HepG2 (cell line): ENCODE data around the gene NUP153. TPM values are rescaled to one million over a fixed set of nuclear protein-coding genes. Genes with fewer than 3 reads are reported as not detected.

Experiments used
- ATAC-seq: fragments of 200-7000 bp; cut with Tn5 transposase; 3 replicates; pipeline ENCODE4 v1.9.1; 2020; ENCODE audit warnings: mild to moderate bottlenecking, moderate library complexity
- BruUV-seq: library from RNA; stranded (reverse); fragments of 400-500 nt; replicated peaks from 2 replicates; lab custom pipeline; 2021; lab: Mats Ljungman, UMichigan
- CTCF ChIA-PET: fragments of 300-600 bp; formaldehyde crosslinking; extraction: SDS; loops from one replicate; lab custom pipeline; 2021; ENCODE audit warnings: low total read pairs, inconsistent platforms, low intra/inter-chr PET ratio; lab: Yijun Ruan, JAX
- POLR2A ChIA-PET: fragments of 350-600 bp; sonication (Branson Sonifier 250); formaldehyde crosslinking; loops from one replicate; lab custom pipeline; 2020; ENCODE audit warnings: antibody characterized with exemption, inconsistent platforms; lab: Yijun Ruan, JAX
- DNase-seq: peaks from one replicate; pipeline ENCODE4 v3.0.0-alpha.2; 2015; ENCODE audit warnings: low spot score
- FAIRE-seq: peaks from 3 replicates; lab custom pipeline; 2011; peaks lifted over from hg19 to GRCh38; lab: Jason Lieb, UNC
- H2AFZ ChIP-seq: one replicate; pipeline ENCODE4 v1.6.1; 2011; ENCODE audit warnings: low read length, inconsistent platforms
- H3K27ac ChIP-seq: fragments of 300-600 bp; 3 replicates; pipeline ENCODE4 v1.8.0; 2011; ENCODE audit warnings: mixed run types, mild to moderate bottlenecking, mixed read lengths, low read length, inconsistent platforms; ENCODE audit not compliant: insufficient read depth; ENCODE audit errors: extremely low read length
- H3K27me3 ChIP-seq, 2 experiments: fragments of 200-600 bp in 1 of 2; 2 replicates in 1 of 2; 3 replicates in 1 of 2; pipeline versions ENCODE4 v1.6.0 to v1.8.0; 2011; ENCODE audit warnings: low read length in 2 of 2, mild to moderate bottlenecking in 2 of 2, moderate library complexity in 2 of 2, inconsistent platforms in 1 of 2; ENCODE audit not compliant: insufficient read depth in 2 of 2, control insufficient read depth in 1 of 2
- H3K36me3 ChIP-seq, 2 experiments: fragments of 200-600 bp in 1 of 2; replicated peaks in 1 of 2; 2 replicates in 1 of 2; 3 replicates in 1 of 2; pipeline versions ENCODE4 v1.5.1 to v1.8.0; 2011; ENCODE audit warnings: low read length in 2 of 2, inconsistent platforms in 1 of 2; ENCODE audit not compliant: insufficient read depth in 2 of 2, control insufficient read depth in 1 of 2
- H3K4me1 ChIP-seq: 2 replicates; pipeline ENCODE4 v1.5.1; 2012; ENCODE audit warnings: low read length, inconsistent platforms; ENCODE audit not compliant: insufficient read depth
- H3K4me2 ChIP-seq: 2 replicates; pipeline ENCODE4 v1.6.0; 2011; ENCODE audit warnings: low read depth, low read length, inconsistent platforms
- H3K4me3 ChIP-seq, 3 experiments: fragments of 200-600 bp in 1 of 3; sonication (generic), shearing (Covaris generic) in 1 of 3; replicated peaks in 1 of 3; 2 replicates each; pipeline ENCODE4 v1.5.1; 2011 to 2016; ENCODE audit warnings: low read length in 3 of 3, inconsistent platforms in 2 of 3, low read depth in 2 of 3, mild to moderate bottlenecking in 2 of 3, control low read depth in 1 of 3, mixed read lengths in 1 of 3; ENCODE audit not compliant: insufficient read depth in 1 of 3
- H3K79me2 ChIP-seq: one replicate; pipeline ENCODE4 v1.6.1; 2011; ENCODE audit warnings: low read length, inconsistent platforms; ENCODE audit not compliant: insufficient read depth
- H3K9ac ChIP-seq: 2 replicates; pipeline ENCODE4 v1.6.0; 2011; ENCODE audit warnings: mild to moderate bottlenecking, low read depth, low read length, inconsistent platforms; ENCODE audit not compliant: insufficient read depth
- H3K9me3 ChIP-seq: 2 replicates; pipeline ENCODE4 v1.5.1; 2012; ENCODE audit warnings: mild to moderate bottlenecking, low read length
- H4K20me1 ChIP-seq: 2 replicates; pipeline ENCODE4 v1.6.0; 2011; ENCODE audit warnings: inconsistent platforms, mild to moderate bottlenecking, low read length, moderate library complexity; ENCODE audit not compliant: insufficient read depth
- CENPT ChIP-seq: sonication (generic); formaldehyde crosslinking; IDR thresholded peaks from 2 replicates; pipeline ENCODE4 v1.8.0; 2022; ENCODE audit warnings: low read depth, mild to moderate bottlenecking, moderate library complexity, missing genetic modification reagents
- HIVEP1 ChIP-seq: sonication (generic); formaldehyde crosslinking; IDR thresholded peaks from 2 replicates; pipeline ENCODE4 v1.4.0; 2020; ENCODE audit warnings: mild to moderate bottlenecking, missing genetic modification reagents
- HOXA7 ChIP-seq: sonication (generic); formaldehyde crosslinking; IDR thresholded peaks from 2 replicates; pipeline ENCODE4 v1.8.1; 2022; ENCODE audit warnings: mild to moderate bottlenecking, missing genetic modification reagents, moderate library complexity
- ISX ChIP-seq: sonication (generic); formaldehyde crosslinking; conservative IDR thresholded peaks from 2 replicates; pipeline ENCODE4 v1.5.0; 2020; ENCODE audit warnings: missing genetic modification reagents
- NR2F2 ChIP-seq: IDR thresholded peaks from 2 replicates; pipeline ENCODE4 v1.6.1; 2012; ENCODE audit warnings: low read depth, inconsistent platforms, borderline replicate concordance
- RBFOX2 ChIP-seq: fragments of 200-400 bp; formaldehyde crosslinking; IDR thresholded peaks from 2 replicates; pipeline ENCODE4 v1.6.1; 2017; ENCODE audit warnings: low read depth, mild to moderate bottlenecking, low read length
- SNAPC5 ChIP-seq: sonication (generic); formaldehyde crosslinking; IDR thresholded peaks from 2 replicates; pipeline ENCODE4 v1.8.1; 2023; ENCODE audit warnings: mild to moderate bottlenecking, missing genetic modification reagents, borderline replicate concordance
- SP4 ChIP-seq: sonication (generic); formaldehyde crosslinking; IDR thresholded peaks from 2 replicates; pipeline ENCODE4 v1.8.1; 2023; ENCODE audit warnings: mild to moderate bottlenecking, missing genetic modification reagents
- TEAD2 ChIP-seq: sonication (generic); formaldehyde crosslinking; IDR thresholded peaks from 2 replicates; pipeline ENCODE4 v1.9.0; 2021; ENCODE audit warnings: missing genetic modification reagents
- TOPORS ChIP-seq: sonication (generic); formaldehyde crosslinking; IDR thresholded peaks from 2 replicates; pipeline ENCODE4 v1.8.0; 2023; ENCODE audit warnings: mild to moderate bottlenecking, missing genetic modification reagents
- ZBTB3 ChIP-seq: sonication (generic); formaldehyde crosslinking; IDR thresholded peaks from 2 replicates; pipeline ENCODE4 v1.4.0; 2020; ENCODE audit warnings: low read depth, mild to moderate bottlenecking, moderate library complexity, missing genetic modification reagents, borderline replicate concordance
- ZFP36L1 ChIP-seq: sonication (generic); formaldehyde crosslinking; IDR thresholded peaks from 2 replicates; pipeline ENCODE4 v1.8.0; 2022; ENCODE audit warnings: mild to moderate bottlenecking, missing genetic modification reagents, moderate library complexity
- ZNF260 ChIP-seq: sonication (generic); formaldehyde crosslinking; IDR thresholded peaks from 2 replicates; pipeline ENCODE4 v1.4.0; 2020; ENCODE audit warnings: missing genetic modification reagents, low read depth, mild to moderate bottlenecking, borderline replicate concordance
- ZNF33A ChIP-seq: sonication (generic); formaldehyde crosslinking; IDR thresholded peaks from 2 replicates; pipeline ENCODE4 v1.5.1; 2020; ENCODE audit warnings: missing genetic modification reagents, mild to moderate bottlenecking, moderate library complexity, borderline replicate concordance
- ZNF383 ChIP-seq: sonication (generic); formaldehyde crosslinking; IDR thresholded peaks from 2 replicates; pipeline ENCODE4 v1.4.0; 2020; ENCODE audit warnings: missing genetic modification reagents, mild to moderate bottlenecking, borderline replicate concordance
- ZNF460 ChIP-seq: sonication (generic); formaldehyde crosslinking; IDR thresholded peaks from 2 replicates; pipeline ENCODE4 v1.5.1; 2020; ENCODE audit warnings: missing genetic modification reagents, mild to moderate bottlenecking, borderline replicate concordance
- ZNF569 ChIP-seq: sonication (generic); formaldehyde crosslinking; IDR thresholded peaks from 2 replicates; pipeline ENCODE4 v1.5.0; 2020; ENCODE audit warnings: mild to moderate bottlenecking, missing genetic modification reagents, moderate library complexity, borderline replicate concordance
- ZNF747 ChIP-seq: sonication (generic); formaldehyde crosslinking; IDR thresholded peaks from 2 replicates; pipeline ENCODE4 v1.8.1; 2023; ENCODE audit warnings: missing genetic modification reagents, mild to moderate bottlenecking, borderline replicate concordance
- WGBS: methylation state at CpG from one replicate; pipeline ENCODE4 v1.1.6; 2017; ENCODE audit warnings: low lambda C conversion rate; 5-methylcytosine and 5-hydroxymethylcytosine counted together
- in situ Hi-C: cut with HindIII; loops from 2 replicates; pipeline ENCODE4 v1.10.0; 2017; ENCODE audit warnings: low pct_unique_long_range_greater_than_20kb; ENCODE audit not compliant: extremely low pct_ligation_motif_present
- intact Hi-C: fragments of 100-400 bp; cut with micrococcal nuclease; formaldehyde crosslinking; loops from one replicate; pipeline ENCODE4 v1.10.0; 2022; ENCODE audit not compliant: unreplicated experiment
- polyA plus RNA-seq, 8 experiments: library from polyadenylated mRNA; depleted of rRNA in 3 of 8; stranded (reverse) in 7 of 8; unstranded in 1 of 8; fragments of >200 nt; fragmentation: Illumina TruSeq in 4 of 8; extraction: Trizol in 4 of 8; gene quantifications; 2 replicates each; pipeline versions ENCODE4 v1.2.1 to v1.2.3, GENCODE V29; 2011 to 2016; ENCODE audit warnings: low read depth in 4 of 8, missing spikeins in 1 of 8, mixed read lengths in 1 of 8; ENCODE audit not compliant: insufficient read depth in 1 of 8
- total RNA-seq, 5 experiments: library from RNA; depleted of rRNA; stranded (reverse); fragments of >200 nt; fragmentation: Illumina TruSeq; extraction: Trizol; gene quantifications; 2 replicates each; pipeline ENCODE4 v1.2.3, GENCODE V29; 2016; ENCODE audit warnings: low read depth in 1 of 5
- TF ChIP-seq, protein P1 (sequence below): sonication (generic); formaldehyde crosslinking; conservative IDR thresholded peaks from 2 replicates; pipeline ENCODE4 v1.8.0; 2022; ENCODE audit warnings: missing genetic modification reagents
- TF ChIP-seq, protein P2 (sequence below): sonication (generic); formaldehyde crosslinking; conservative IDR thresholded peaks from 2 replicates; pipeline ENCODE4 v1.5.0; 2020; ENCODE audit warnings: missing genetic modification reagents

The NUP153 gene
- total and polyA plus RNA-seq, 2 of the 13 experiments (the other 11 are each of a cell fraction or from before 2014, with no cell fraction given) = 29.8 to 55.2 TPM

DNA sequence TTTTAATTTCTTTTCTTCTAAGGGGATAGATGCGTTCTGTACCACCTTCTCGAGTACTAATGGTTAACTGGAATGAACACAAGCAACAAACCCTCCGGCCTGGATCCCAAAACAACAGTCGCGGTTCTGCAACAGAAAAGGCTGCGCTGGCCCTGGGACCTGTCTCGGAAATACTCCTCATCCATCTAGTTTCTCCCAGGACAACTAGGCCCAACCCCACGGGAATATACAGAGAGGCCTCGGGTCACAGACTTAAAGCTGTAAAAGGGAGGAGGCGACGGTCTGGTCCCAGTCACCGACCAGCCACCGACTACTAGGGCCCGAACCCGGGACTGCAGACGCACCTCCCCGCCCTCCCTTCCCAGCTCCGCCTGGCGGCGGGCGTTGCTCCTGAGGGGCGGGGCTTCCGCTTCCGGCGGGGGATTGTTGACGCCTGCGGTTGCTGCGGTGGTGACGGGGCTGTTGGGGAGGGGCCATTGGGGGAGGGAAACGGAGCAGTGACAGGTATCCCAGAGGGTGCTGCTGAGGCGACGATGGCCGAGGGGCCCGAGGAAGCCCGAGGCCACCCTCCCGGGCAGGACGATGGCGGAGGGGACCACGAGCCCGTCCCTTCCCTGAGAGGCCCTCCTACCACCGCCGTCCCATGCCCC is 106.7 kb downstream of the NUP153 start, which contains the start of gene FAM8A1:
Gene FAM8A1, plus strand, starts transcription at position 426 of the 650 bp plus-strand sequence. Its CDS starts 108 bp downstream, at position 534.
- ATAC-seq (peak; percentile 91), DNase-seq (peak; percentile 91), FAIRE-seq (peak; percentile 79)
- H3K4me3 ChIP-seq = peak within 1 kb of the TSS; percentile 92 to 99 (median 98)
- in situ Hi-C loops = no loop called here
- WGBS = 11% methylated on average over 30 of the region's 42 CpGs
- ChIA-PET CTCF (interaction anchor here (1.3 kb wide), 1 partner anchor 16 kb away, joined by 4 read pairs; no protein-coding TSS in a partner anchor), POLR2A (interaction anchor here (0.6 to 3.0 kb wide), 14 partner anchors 8 to 477 kb away, joined by 3 to 12 read pairs (median 3); partner anchors contain the start of gene NUP153)
- H3K9ac ChIP-seq = peak within 1 kb of the TSS; percentile 89
- H3K36me3 ChIP-seq = peaks cover 2 to 13% of the 10 kb centered on the region in 2 experiments; a peak in 4 of 5 replicates
- peak within 1 kb of the TSS; percentile 93 for H3K4me2 ChIP-seq
- no peaks in the 10 kb centered on the region for H3K9me3 ChIP-seq
- no peaks in the 10 kb centered on the region; a peak in 1 of 5 replicates for H3K27me3 ChIP-seq
- peak within 1 kb of the TSS; percentile 66 for H2AFZ ChIP-seq
- peak within 1 kb of the TSS; percentile 93 for H3K27ac ChIP-seq
- H3K4me1 ChIP-seq = peaks cover 34% of the 10 kb centered on the region
- H3K79me2 ChIP-seq = peaks cover 21% of the 10 kb centered on the region
- intact Hi-C loops = loop anchor here (5.0 kb wide), 2 partner anchors 42 to 107 kb away; partner anchors contain the start of gene NUP153
- no TSS peak for BruUV-seq
- H4K20me1 ChIP-seq = no peaks in the 10 kb centered on the region
- TF ChIP-seq ISX (CRISPR knock-in tag) = no peak
- peak; percentile 24; the same call in 1 of the 2 replicates for TF ChIP-seq ZNF460
- TF ChIP-seq ZNF260 (CRISPR knock-in tag) = no peak
- 0 out of 2 replicates have a peak, but pooled peaks have one; percentile 29 for TF ChIP-seq ZNF569 (CRISPR knock-in tag)
- TF ChIP-seq, protein P1, sequence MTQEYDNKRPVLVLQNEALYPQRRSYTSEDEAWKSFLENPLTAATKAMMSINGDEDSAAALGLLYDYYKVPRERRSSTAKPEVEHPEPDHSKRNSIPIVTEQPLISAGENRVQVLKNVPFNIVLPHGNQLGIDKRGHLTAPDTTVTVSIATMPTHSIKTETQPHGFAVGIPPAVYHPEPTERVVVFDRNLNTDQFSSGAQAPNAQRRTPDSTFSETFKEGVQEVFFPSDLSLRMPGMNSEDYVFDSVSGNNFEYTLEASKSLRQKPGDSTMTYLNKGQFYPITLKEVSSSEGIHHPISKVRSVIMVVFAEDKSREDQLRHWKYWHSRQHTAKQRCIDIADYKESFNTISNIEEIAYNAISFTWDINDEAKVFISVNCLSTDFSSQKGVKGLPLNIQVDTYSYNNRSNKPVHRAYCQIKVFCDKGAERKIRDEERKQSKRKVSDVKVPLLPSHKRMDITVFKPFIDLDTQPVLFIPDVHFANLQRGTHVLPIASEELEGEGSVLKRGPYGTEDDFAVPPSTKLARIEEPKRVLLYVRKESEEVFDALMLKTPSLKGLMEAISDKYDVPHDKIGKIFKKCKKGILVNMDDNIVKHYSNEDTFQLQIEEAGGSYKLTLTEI (CRISPR knock-in tag) = no peak
- peak; percentile 83; the same call in 1 of the 2 replicates for TF ChIP-seq SNAPC5 (CRISPR knock-in tag)
- peak; percentile 84 for TF ChIP-seq SP4 (CRISPR knock-in tag)
- 0 out of 2 replicates have a peak, but pooled peaks have one; percentile 58 for TF ChIP-seq ZNF747 (CRISPR knock-in tag)
- TF ChIP-seq TEAD2 (CRISPR knock-in tag) = 0 out of 2 replicates have a peak, but pooled peaks have one; percentile 59
- TF ChIP-seq, protein P2, sequence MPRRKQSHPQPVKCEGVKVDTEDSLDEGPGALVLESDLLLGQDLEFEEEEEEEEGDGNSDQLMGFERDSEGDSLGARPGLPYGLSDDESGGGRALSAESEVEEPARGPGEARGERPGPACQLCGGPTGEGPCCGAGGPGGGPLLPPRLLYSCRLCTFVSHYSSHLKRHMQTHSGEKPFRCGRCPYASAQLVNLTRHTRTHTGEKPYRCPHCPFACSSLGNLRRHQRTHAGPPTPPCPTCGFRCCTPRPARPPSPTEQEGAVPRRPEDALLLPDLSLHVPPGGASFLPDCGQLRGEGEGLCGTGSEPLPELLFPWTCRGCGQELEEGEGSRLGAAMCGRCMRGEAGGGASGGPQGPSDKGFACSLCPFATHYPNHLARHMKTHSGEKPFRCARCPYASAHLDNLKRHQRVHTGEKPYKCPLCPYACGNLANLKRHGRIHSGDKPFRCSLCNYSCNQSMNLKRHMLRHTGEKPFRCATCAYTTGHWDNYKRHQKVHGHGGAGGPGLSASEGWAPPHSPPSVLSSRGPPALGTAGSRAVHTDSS (CRISPR knock-in tag) = no peak
- TF ChIP-seq CENPT = no peak
- no peak; the same call in 1 of the 2 replicates for TF ChIP-seq ZFP36L1 (CRISPR knock-in tag)
- TF ChIP-seq ZBTB3 (CRISPR knock-in tag) = no peak; the same call in none of the 2 replicates
- no peak for TF ChIP-seq ZNF33A (CRISPR knock-in tag)
- no peak for TF ChIP-seq HOXA7
- TF ChIP-seq RBFOX2 = peak; percentile 84; the same call in 1 of the 2 replicates
- TF ChIP-seq TOPORS = peak; percentile 82
- TF ChIP-seq ZNF383 = no peak
- no peak for TF ChIP-seq NR2F2
- TF ChIP-seq HIVEP1 (CRISPR knock-in tag) = peak; percentile 57; the same call in 1 of the 2 replicates
